Measurements from ENCODE around the gene TPRG1.

- TF ChIP-seq GATA3 (IDR thresholded peaks at IDR 0.05; ENCODE audit: low read depth, low read length) (no peak), GATA2 (IDR thresholded peaks at IDR 0.05; ENCODE audit: low read depth, low read length) (no peak)
Measured at GRCh38 chr3:189286188-189286587, 114.4 kb downstream of the TPRG1 start.

Data from SH-SY5Y (cell line).